OCI-LY1 (cell line): ENCODE measurements around the gene BCL11A.

Source experiments
- H2AFZ ChIP-seq: fragments of 200-600 bp; sonication (generic), shearing (Covaris generic); 2 replicates; pipeline ENCODE4 v1.6.0; 2014; ENCODE audit warnings: antibody characterized with exemption, mild to moderate bottlenecking, low read length
- H3F3A ChIP-seq: fragments of 200-600 bp; sonication (generic), shearing (Covaris generic); 2 replicates; pipeline ENCODE4 v1.6.0; 2014; ENCODE audit warnings: mild to moderate bottlenecking, antibody characterized with exemption, low read length, moderate library complexity; ENCODE audit not compliant: insufficient read depth
- H3K27ac ChIP-seq: fragments of 200-600 bp; sonication (generic); 2 replicates; pipeline ENCODE4 v1.5.1; 2014; ENCODE audit warnings: low read length, mixed run types, mild to moderate bottlenecking, low read depth; ENCODE audit not compliant: poor library complexity, severe bottlenecking
- H3K27me3 ChIP-seq: fragments of 200-600 bp; sonication (generic); 2 replicates; pipeline ENCODE4 v1.6.0; 2014; ENCODE audit warnings: antibody characterized with exemption, mild to moderate bottlenecking, low read length, moderate library complexity; ENCODE audit not compliant: insufficient read depth
- H3K36me3 ChIP-seq: fragments of 200-600 bp; sonication (generic); 2 replicates; pipeline ENCODE4 v1.6.1; 2014; ENCODE audit warnings: mild to moderate bottlenecking, antibody characterized with exemption, low read length, moderate library complexity, mixed read lengths; ENCODE audit not compliant: insufficient read depth
- H3K4me1 ChIP-seq: fragments of 200-600 bp; sonication (generic); 2 replicates; pipeline ENCODE4 v1.5.1; 2014; ENCODE audit warnings: mild to moderate bottlenecking, low read length, moderate library complexity; ENCODE audit not compliant: insufficient read depth, severe bottlenecking
- H3K4me2 ChIP-seq: fragments of 200-600 bp; sonication (generic), shearing (Covaris generic); 2 replicates; pipeline ENCODE4 v1.6.1; 2014; ENCODE audit warnings: low read length
- H3K4me3 ChIP-seq: fragments of 200-600 bp; sonication (generic); 2 replicates; pipeline ENCODE4 v1.5.1; 2014; ENCODE audit warnings: low read length, low read depth, mild to moderate bottlenecking, mixed read lengths; ENCODE audit not compliant: poor library complexity, severe bottlenecking
- H3K79me2 ChIP-seq: fragments of 200-600 bp; shearing (Covaris generic); 2 replicates; pipeline ENCODE4 v1.6.1; 2016; ENCODE audit warnings: mixed run types, low read length, mixed read lengths; ENCODE audit not compliant: insufficient read depth
- H3K9ac ChIP-seq: fragments of 200-600 bp; sonication (generic), shearing (Covaris generic); 2 replicates; pipeline ENCODE4 v1.6.1; 2014; ENCODE audit warnings: mild to moderate bottlenecking, low read length, mixed read lengths
- H3K9me2 ChIP-seq: fragments of 200-600 bp; sonication (generic), shearing (Covaris generic); 2 replicates; pipeline ENCODE4 v1.6.1; 2014; ENCODE audit warnings: low read depth, mild to moderate bottlenecking, low read length, mixed read lengths
- H3K9me3 ChIP-seq: fragments of 200-600 bp; shearing (Covaris generic); 2 replicates; pipeline ENCODE4 v1.6.1; 2014; ENCODE audit warnings: low read length, mixed read lengths
- H4K20me1 ChIP-seq: fragments of 200-600 bp; sonication (generic), shearing (Covaris generic); 2 replicates; pipeline ENCODE4 v1.6.0; 2016; ENCODE audit warnings: mild to moderate bottlenecking, low read length; ENCODE audit not compliant: insufficient read depth
- EZH2 ChIP-seq: fragments of 200-600 bp; sonication (generic), shearing (Covaris generic); IDR thresholded peaks from 2 replicates; pipeline ENCODE4 v1.8.0; 2017; ENCODE audit warnings: borderline replicate concordance, mixed run types, mild to moderate bottlenecking, antibody characterized with exemption, low read length, moderate library complexity, mixed read lengths
- TF ChIP-seq, protein P1 (sequence below): fragments of 200-600 bp; sonication (generic), shearing (Covaris generic); IDR thresholded peaks from 2 replicates; pipeline ENCODE4 v1.5.1; 2017; ENCODE audit warnings: mild to moderate bottlenecking, antibody characterized with exemption, low read length, moderate library complexity, mixed read lengths

Gene BCL11A

DNA sequence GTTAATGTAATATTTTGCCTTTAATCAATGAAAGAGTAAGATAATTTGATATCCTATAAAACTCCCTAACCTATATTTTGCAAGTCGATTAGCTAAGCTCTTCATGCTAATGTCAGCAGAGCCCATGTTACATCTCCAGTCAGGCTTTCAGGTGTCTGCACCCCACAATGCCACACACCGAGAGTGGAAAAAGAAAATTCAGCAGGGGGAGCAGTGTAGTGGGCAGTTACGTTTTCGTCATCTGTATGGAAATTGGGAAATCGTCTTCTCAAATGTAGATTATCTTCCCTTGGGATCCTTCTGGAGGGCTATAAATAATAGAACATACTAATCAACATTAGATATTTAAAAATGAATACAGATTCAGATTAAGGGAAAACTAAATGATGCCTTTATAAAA is 66.3 kb downstream of the BCL11A start:
- Histone ChIP-seq H3K9me2 (no peaks in the 10 kb centered on the region), H3K4me2 (no peak overlapping the region), H2AFZ (no peak overlapping the region), H3K27me3 (no peaks in the 10 kb centered on the region), H3K36me3 (no peaks in the 10 kb centered on the region), H4K20me1 (no peaks in the 10 kb centered on the region), H3K27ac (no peak overlapping the region), H3K4me3 (no peak overlapping the region), H3K9me3 (no peaks in the 10 kb centered on the region), H3K9ac (no peak overlapping the region), H3K4me1 (peaks cover 14% of the 10 kb centered on the region), H3F3A (no peaks in the 10 kb centered on the region), H3K79me2 (no peaks in the 10 kb centered on the region)
- TF ChIP-seq EZH2: no peak
- TF ChIP-seq, protein P1, sequence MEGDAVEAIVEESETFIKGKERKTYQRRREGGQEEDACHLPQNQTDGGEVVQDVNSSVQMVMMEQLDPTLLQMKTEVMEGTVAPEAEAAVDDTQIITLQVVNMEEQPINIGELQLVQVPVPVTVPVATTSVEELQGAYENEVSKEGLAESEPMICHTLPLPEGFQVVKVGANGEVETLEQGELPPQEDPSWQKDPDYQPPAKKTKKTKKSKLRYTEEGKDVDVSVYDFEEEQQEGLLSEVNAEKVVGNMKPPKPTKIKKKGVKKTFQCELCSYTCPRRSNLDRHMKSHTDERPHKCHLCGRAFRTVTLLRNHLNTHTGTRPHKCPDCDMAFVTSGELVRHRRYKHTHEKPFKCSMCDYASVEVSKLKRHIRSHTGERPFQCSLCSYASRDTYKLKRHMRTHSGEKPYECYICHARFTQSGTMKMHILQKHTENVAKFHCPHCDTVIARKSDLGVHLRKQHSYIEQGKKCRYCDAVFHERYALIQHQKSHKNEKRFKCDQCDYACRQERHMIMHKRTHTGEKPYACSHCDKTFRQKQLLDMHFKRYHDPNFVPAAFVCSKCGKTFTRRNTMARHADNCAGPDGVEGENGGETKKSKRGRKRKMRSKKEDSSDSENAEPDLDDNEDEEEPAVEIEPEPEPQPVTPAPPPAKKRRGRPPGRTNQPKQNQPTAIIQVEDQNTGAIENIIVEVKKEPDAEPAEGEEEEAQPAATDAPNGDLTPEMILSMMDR: no peak

DNA sequence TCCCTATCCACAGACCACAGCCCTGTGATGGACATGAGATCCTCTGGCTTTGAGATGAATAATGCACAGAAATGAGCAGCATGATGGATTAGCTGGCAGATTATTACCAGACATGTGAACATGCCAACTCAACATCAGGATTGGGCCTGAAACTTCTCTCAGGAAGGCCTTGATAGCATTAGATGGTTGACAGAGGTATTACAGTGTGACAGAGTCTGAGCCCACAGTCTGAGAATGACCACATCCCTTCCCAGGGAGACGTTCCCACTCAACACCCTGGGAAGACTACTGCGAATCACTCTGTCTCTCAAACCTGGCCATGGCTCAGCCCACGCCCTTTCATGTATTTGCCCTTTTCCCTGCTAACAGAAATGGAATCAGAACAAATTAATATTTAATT is 66.9 kb downstream of the BCL11A start:
- Histone ChIP-seq H3F3A (no peaks in the 10 kb centered on the region), H3K9me2 (no peaks in the 10 kb centered on the region), H3K4me3 (no peak overlapping the region), H3K9ac (no peak overlapping the region), H2AFZ (no peak overlapping the region), H3K9me3 (no peaks in the 10 kb centered on the region), H3K4me2 (no peak overlapping the region), H3K4me1 (peaks cover 14% of the 10 kb centered on the region), H3K27ac (no peak overlapping the region), H3K36me3 (no peaks in the 10 kb centered on the region), H3K79me2 (no peaks in the 10 kb centered on the region), H4K20me1 (no peaks in the 10 kb centered on the region), H3K27me3 (no peaks in the 10 kb centered on the region)
- TF ChIP-seq, protein P1: no peak
- TF ChIP-seq EZH2: no peak

DNA sequence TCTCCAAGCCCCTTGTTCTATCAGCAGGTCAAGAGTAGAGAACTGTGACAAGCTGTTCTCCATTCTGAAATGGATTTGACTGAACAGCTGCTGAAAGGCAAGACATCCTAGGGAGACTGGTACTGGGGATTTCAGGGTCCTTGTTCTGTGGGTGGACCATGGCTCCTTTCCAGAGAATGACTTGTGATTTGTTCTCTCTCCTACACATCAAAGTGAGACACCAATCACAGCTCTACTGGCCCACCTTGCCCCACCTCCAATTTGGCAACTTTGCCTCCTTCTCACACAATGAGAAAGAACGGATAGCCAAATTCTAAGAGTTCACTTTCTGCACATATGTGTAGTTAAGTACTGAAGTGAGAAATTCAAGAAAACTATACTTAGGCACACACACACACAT is 67.4 kb downstream of the BCL11A start:
- Histone ChIP-seq H3F3A (no peaks in the 10 kb centered on the region), H4K20me1 (no peaks in the 10 kb centered on the region), H2AFZ (no peak overlapping the region), H3K36me3 (no peaks in the 10 kb centered on the region), H3K4me2 (no peak overlapping the region), H3K27me3 (no peaks in the 10 kb centered on the region), H3K9me3 (no peaks in the 10 kb centered on the region), H3K4me3 (no peak overlapping the region), H3K79me2 (no peaks in the 10 kb centered on the region), H3K4me1 (peaks cover 14% of the 10 kb centered on the region), H3K27ac (no peak overlapping the region), H3K9ac (no peak overlapping the region), H3K9me2 (no peaks in the 10 kb centered on the region)
- no peak for TF ChIP-seq EZH2
- TF ChIP-seq, protein P1: no peak
